Cardiac fibroblast (primary cell): ENCODE results near the gene NTS.

ENCODE experiments used
- DNase-seq, 2 donors: peaks; one replicate each; pipeline versions ENCODE4 v3.0.0 to v3.0.0-alpha.2; 2010; ENCODE audit warnings: low read depth in 2 of 2
- H3K4me3 ChIP-seq, 2 donors: replicated peaks in 1 of 2; 1 replicate in 1 of 2; 2 replicates in 1 of 2; pipeline ENCODE4 v1.5.1; 2011; ENCODE audit warnings: low read depth in 2 of 2, low read length in 2 of 2, mild to moderate bottlenecking in 2 of 2, moderate library complexity in 1 of 2
- TF ChIP-seq, protein P1 (sequence below): IDR thresholded peaks from one replicate; pipeline ENCODE4 v1.5.1; 2011; ENCODE audit warnings: low read depth, mild to moderate bottlenecking, low read length, inconsistent platforms

The NTS gene

DNA sequence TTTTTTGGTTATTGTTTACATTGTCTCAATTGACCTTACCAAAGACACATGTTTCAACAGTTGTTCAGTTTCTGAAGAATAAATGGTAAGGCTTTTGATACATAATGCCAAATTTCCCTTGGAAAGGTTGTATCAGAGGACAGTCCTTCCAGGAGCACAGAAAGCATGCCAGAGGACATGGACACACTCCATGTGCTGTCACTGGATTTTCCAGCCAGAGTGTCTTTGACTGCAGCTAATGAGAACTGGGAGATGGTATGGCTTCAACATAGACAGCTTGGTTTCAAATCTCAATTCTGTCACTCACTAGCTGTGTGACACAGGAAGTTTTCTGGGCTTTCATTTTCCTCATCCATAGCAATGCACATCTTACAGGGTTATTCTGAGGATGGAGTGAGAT, 20.6 kb downstream of the NTS start:
- DNase-seq: no peak
- TF ChIP-seq, protein P1, sequence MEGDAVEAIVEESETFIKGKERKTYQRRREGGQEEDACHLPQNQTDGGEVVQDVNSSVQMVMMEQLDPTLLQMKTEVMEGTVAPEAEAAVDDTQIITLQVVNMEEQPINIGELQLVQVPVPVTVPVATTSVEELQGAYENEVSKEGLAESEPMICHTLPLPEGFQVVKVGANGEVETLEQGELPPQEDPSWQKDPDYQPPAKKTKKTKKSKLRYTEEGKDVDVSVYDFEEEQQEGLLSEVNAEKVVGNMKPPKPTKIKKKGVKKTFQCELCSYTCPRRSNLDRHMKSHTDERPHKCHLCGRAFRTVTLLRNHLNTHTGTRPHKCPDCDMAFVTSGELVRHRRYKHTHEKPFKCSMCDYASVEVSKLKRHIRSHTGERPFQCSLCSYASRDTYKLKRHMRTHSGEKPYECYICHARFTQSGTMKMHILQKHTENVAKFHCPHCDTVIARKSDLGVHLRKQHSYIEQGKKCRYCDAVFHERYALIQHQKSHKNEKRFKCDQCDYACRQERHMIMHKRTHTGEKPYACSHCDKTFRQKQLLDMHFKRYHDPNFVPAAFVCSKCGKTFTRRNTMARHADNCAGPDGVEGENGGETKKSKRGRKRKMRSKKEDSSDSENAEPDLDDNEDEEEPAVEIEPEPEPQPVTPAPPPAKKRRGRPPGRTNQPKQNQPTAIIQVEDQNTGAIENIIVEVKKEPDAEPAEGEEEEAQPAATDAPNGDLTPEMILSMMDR: no peak
- H3K4me3 ChIP-seq: no peak overlapping the region

DNA sequence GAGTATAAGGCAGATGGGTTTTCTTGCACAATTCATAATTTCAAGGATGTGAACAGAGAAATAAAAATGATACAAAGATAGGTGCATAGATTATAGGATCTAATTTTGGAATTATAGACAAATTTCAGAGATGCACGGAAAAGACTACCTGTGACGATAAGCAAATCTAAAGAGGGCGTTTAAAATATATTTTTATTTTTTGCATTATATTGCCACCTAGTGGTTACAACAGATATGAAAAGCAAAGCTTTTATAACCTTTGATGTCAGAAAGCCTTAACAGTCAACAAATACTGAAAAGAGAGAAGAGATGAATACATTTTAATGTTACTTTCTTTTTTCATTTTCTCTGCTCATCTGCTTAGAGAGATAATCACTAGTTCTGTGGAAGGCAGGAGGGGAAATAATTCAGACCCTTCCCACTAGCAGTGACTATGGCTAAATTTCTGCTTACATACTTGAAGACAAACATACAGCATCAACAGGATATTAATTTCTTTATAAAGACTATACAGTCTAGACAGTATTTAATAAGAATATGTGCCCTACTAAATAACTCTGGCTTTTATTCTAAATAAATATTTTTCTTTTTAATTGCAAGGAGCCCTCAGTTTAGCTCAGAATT, 46.3 kb downstream of the NTS start:
- no peak overlapping the region for H3K4me3 ChIP-seq
- TF ChIP-seq, protein P1: peak; percentile 34
- DNase-seq: peak; percentile 27 to 46

DNA sequence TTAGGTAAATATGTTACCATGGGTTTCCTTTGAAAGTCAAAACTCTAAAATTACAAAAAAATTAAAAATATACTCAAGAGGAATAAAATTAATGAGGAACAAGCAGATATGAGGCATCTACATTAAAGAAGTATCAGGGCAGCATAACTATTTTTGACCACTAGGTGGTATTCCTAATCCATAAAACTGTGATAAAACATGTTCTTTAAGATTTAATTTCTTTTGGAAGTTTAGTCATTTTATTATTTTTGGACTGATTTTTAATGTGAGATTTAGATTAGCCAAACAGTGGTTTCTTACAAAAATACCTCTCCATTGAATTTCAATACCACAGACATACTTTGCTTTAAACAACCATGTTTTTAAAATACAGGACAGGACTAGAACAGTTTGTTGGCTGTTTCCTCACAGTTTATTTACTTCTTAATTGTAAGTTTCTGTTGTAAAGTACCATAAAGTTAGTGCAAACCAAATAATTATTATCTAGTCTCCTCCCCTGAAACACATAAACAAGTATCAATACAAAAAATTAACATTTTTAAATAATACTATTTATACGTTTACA, 49.8 kb downstream of the NTS start:
- TF ChIP-seq, protein P1: peak; percentile 61
- no peak overlapping the region for H3K4me3 ChIP-seq
- peak; percentile 54 to 70 for DNase-seq

DNA sequence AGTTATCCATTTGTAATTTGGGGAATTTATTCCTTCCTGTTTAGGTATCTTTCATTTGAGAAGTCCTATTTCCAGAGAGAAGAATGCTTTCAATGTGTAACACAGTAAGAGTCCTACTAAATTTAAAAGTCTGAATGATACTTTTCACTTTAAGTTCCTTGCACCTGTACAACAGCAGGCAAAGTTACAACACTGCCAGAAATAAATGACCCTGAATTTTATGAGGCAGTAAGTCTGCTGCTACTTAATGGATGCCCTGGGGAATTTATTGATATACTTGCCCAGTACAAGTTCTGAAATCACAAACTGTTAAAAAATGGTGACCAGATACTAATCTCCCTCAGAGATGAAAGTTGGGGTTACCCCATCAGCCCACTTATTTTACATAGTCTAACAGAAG, 53.1 kb downstream of the NTS start:
- TF ChIP-seq, protein P1: no peak

More for the DNA sequence above, 53.1 kb downstream of the NTS start:
- no peak overlapping the region for H3K4me3 ChIP-seq
- DNase-seq: no peak
